ELF-1 (cell line): ENCODE data around the gene CAPN2.
"Not testable (repeated sequence)": the region's sequence is repeated elsewhere in the genome, so short reads cannot be mapped to it uniquely, and the experiment has no call there.

Source experiments
- DNase-seq: peaks from one replicate; pipeline ENCODE4 v3.0.0-alpha.2; 2016; ENCODE audit warnings: low read depth, low spot score

Gene CAPN2

DNA sequence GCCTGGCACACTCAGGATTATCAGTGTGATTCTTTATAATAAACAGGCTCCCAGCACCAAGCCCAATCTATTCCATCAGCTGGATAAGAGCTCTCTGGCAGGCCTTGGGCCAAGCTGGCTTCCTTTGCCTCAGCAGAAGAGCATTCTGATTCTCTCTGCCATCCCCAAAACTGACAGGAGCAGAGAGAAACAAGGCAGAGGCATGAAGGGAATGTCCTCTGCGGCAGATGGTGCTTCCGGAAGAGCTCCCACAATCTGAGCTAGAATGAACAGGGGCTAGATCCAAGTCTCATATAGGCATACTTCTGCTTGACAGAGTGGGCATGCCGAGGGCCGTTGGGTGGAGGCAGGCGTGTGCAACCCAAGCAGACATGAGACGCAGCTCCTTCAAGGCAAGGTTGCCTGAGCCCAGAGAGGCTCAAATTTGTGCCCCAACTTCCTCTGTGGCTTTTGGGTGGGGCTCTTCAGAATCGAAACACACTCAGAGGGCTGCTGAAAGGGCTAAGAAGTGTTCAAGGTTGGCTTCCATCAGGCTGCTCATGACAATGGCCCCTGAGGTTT is 4.0 kb downstream of the CAPN2 start:
- DNase-seq: no peak

GRCh38 chr1:223717123-223717522 is 4.8 kb downstream of the CAPN2 start:
- no peak for DNase-seq

DNA sequence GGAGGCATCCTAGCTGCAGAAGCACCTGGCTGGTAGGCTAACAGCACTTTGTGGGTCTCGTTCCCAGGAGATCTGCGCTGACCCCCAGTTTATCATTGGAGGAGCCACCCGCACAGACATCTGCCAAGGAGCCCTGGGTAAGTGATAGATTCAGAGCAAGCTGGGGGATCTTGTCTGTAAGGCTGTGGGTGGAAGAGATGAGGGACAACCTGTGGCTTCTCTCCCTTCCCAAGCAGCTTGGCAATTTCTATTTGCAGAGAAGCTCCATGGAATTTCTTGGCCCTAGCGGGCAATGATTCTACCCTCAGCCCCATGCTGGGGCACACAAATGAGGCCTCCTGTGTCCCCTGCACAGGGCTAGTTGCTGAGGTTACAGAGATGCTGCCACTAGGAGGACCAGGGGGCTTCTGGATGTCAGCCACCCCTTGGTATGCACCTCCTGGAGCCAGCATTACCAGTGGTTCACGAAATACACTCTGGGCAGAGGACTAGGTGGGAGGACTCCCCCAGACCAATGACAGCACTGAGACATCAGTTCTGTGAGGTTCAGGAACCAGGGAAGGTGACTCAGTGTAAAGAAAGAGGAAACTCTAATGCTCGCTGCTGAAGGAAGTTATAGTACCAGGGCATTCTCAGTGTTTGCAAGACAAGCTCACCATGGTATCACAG is 5.5 kb downstream of the CAPN2 start:
- DNase-seq: no peak

- peak; percentile 92 for DNase-seq
These were observed 6.5 kb downstream of the CAPN2 start for GRCh38 chr1:223718850-223719249.

GRCh38 chr1:223720971-223721591 is 8.7 kb downstream of the CAPN2 start:
- DNase-seq: no peak

DNA sequence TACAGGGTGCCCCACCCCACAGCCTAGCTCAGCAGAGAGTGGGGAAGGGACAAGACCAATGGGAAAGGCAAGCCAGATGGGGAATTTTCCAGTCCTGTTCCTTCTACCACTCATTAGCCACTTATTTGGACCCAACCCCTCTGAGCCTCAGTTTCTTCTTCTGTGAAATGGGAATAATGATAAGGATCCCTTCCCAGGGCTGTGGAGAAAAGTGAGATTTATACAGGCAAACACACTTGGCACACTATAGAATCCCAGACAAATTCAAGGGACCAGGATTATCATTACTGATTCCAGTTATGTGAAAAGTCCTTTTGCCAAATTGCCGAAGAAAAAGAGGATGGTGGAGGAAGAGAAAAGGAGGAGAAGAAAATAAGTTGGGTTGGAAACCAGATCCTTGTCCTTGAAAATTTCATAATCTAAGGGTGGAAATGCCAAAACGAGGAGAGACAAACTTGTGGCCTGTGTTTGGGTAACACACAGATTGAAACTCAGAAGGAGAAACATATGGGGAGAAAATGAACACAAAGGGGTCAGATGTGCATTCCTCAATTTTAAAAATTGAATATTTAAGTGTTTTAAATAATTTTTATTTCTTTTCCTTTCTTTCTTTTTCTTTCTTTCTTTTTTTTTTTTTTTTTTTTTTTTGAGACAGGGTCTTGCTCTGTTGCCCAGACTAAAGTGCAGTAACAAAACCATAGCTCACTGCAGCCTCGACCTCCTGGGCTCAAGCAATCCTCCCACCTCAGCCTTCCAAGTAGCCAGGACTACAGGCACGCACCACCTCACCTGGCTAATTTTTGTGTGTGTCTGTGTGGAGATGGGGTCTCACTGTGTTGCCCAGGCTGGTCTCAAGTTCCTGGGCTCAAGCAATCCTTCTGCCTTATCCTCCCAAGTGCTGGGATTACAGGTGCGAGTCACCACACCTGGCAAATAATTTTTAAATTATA is 9.6 kb downstream of the CAPN2 start:
- no peak for DNase-seq

GRCh38 chr1:223723351-223723904 is 11.1 kb downstream of the CAPN2 start:
- DNase-seq: no peak

DNA sequence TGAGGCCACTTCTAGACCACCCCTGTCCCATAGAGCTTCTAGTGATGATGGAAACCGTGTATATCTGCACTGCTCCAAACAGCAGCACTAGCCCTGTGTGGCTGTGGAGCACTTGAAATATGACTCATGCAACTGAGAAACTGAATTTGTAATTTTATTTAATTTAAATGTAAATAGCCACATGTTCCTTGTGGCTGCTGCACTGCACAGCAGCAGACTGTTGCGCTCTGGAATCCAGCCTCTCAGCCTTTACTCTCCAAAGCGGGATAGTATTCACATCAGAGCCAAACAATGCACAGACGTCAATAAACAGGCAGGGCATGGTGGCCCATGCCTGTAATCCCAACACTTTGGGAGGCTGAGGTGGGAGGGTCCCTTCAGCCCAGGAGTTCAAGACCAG is 12.0 kb downstream of the CAPN2 start:
- no peak for DNase-seq

- no peak for DNase-seq
These were observed 13.2 kb downstream of the CAPN2 start for GRCh38 chr1:223725578-223725977.

DNA sequence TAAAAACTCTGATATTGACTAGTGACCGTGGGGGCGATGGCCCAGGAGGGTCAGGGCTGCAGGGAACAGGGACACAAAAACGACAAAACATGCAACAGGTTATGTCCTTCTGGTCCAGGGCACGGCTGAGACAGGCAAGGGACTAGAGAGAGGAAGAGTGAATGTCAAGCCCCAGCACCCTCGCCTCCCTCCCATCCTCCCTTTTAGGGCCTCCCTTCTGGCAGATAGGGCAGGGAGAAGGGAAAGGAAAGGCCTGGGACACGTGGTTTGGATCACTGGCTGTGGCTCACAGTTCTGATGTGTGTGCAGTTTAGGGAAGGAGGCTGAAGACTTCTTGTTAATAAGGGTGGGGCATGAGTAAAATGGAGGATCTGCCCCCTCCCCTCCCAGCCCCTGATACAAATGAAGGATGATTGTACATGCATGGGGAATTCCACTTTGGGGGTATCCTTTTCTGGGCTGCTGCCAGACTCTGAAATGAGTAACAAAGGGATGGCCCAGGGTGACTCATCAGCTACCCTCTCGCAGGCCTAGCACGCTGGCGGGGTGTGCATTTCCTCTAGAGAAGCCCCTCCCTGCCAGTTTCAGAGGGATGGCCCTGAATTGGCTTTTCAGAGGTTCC is 14.2 kb downstream of the CAPN2 start:
- DNase-seq: peak; percentile 87

- DNase-seq: no peak
These were observed 15.2 kb downstream of the CAPN2 start for GRCh38 chr1:223727541-223727940.

DNA sequence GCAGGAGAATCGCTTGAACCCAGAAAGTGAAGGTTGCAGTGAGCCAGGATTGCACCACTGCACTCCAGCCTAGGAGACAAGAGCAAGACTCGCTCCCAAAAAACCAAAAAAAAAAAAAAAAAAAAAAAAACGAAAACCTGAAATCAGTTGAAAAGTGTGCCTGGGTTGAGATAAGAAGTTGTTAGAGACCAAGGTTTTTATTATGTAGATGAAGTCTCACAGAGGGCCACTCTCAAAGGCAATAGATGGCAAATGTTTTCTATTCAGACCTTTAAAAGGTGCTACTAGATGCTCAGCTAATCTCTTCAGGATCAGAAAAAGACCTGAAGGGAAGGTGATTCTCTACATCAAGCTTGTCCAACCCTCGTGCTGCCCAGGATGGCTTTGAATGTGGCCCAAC is 17.6 kb downstream of the CAPN2 start:
- no peak for DNase-seq

GRCh38 chr1:223730479-223731132 is 18.3 kb downstream of the CAPN2 start:
- DNase-seq: no peak

- DNase-seq: no peak
These were observed 18.9 kb downstream of the CAPN2 start for GRCh38 chr1:223731133-223731770.

DNA sequence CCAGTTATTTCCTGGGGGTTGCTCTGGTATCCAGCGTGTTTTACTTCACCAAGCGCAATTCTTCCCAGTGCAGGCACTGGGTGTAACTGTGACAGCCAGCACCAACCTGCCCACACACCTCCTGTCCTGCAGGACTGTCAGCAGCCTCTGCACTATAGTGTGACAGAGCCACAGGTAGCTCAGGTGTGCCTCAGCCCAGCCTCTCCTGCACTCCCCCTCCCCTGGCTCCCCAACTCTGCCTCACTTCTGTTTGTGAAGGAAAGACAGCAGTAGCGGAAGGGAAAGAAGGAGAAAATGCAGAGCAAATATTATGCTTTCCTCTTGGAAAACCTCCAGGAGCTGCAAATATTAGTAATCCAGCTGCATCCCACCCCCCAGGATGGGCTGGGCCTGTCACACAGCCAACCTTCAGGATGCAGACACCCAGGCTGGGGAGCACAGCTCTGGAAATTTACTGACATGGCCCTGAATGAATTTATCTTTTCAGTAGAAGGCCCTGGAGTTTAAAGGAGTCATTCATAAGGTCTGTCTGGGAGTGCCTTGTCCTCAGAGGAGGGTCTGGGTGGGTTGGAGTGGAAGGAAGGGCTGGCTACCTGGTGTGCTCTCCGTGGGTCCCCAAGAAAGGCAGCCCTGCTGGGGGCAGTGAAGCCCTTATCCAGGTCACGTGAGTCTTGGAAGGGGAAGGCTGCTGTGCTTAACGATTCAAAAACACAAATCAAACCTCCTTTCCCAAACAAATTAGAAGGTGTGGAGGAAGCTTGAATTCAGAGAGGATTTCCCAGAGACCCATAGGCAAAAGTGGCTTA is 20.9 kb downstream of the CAPN2 start:
- no peak for DNase-seq

DNA sequence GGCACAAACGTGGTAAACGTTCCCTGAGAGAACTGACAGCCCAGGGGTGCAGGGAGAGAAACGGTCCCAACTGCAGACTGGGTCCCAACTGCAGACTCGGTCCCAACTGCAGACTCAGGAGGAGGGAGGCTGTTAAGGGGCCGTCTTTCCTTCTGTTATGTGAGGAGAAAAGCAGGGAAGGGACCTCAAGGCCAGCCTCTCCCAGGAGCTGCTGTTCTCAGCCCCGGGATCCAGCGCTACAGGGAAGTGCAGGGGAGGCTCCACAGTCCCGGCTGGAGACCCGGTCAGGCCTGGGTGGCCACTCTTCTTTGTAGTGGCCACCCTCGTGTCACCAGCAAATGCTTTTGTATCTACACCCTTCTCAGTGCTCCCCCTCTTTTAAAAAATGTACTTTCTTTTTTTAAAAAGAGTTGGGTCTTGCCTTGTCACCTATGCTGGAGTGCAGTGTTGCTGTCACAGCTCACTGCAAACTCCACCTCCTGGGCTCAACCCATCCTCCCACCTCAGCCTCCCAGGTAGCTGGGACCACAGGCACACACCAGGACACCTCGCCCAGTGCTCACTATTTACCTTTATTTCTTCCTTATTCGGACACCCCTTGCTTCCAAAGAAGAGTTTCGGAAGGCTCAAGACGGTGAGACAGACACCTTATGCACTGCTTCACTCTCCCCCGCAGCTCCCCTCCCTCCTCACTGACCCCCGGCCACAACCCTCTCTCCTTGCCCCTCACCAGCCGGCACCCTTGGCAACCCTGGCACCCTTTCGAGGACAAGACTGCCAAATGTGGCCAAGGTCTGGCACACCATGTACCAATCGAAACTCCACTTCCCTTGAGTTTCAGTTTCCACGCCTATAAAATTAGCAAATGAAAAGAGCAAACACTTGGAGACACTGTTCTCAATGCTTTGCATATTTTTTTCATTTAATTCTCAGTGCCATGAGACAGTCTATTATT is 21.8 kb downstream of the CAPN2 start:
- no peak for DNase-seq

DNA sequence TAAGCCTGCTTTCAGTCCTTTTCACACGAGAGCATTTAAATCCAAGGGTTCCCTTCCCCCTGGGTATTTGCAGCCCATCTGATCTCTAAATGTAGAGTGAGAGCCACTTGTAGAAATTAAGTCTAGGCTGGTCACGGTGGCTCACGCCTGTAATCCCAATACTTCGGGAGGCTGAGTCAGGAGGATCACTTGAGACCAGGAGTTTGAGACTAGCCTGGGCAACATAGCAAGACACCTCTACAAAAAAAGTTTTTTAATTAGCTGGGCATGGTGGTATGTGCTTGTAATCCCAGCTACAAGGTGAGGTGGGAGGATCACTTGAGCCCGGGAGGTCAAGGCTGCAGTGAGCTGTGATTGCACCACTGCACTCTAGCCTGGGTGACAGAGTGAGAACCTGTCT is 24.3 kb downstream of the CAPN2 start:
- not testable (repeated sequence) for DNase-seq

DNA sequence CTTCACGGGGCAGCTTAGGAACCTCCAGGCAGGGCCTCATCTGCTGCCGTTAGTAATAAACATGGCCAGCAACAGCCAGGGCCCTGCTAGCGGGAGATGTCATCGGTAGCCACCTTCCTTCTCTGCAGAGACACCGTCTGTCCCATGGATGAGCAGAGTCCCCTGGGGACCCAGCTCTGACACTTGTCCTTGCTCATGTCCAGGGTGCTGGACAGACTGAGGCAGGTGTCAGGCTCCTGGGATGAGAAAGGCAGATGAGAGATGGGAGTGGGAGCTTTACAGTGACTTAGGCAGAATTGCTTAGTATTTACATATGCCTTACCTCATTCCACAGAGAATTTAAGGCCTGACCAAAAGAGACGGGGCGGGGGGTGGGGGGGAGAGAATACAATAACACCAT is 25.0 kb downstream of the CAPN2 start:
- DNase-seq: no peak
